ENCODE results near the gene ANKS1B.

DNA sequence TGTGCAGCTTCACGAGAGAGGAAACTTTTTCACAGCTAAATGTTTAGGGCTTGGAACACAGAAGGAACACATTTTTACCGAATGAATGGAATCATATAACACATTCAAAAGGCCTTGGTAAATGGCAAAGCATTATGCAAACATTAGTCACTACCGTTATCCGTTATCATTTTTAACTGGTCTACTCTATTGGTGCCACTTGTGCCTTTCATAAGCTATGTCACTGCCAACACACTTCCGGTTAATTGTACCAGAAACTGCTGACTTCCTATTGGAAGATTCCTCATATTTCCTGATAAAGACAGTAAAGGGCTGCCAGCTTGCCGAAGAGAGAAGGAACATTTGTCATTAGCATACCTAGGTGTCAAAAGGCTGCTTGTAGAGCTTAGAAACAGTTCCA is 1170.5 kb downstream of the ANKS1B start:
- TF ChIP-seq EZH2phosphoT487 (IDR thresholded peaks at IDR 0.05; ENCODE audit: borderline replicate concordance) (no peak), POLR2AphosphoS5 (IDR thresholded peaks at IDR 0.05; ENCODE audit: low read depth, low read length) (no peak), ELF1 (IDR thresholded peaks at IDR 0.05; ENCODE audit: borderline replicate concordance, low read depth) (no peak), EGR1 (IDR thresholded peaks at IDR 0.05; ENCODE audit: low read depth) (no peak), EZH2 (IDR thresholded peaks at IDR 0.05) (no peak), POLR2A (IDR thresholded peaks at IDR 0.05; ENCODE audit: borderline replicate concordance, extremely low read depth, insufficient read depth, insufficient read length) (no peak), MAX (IDR thresholded peaks at IDR 0.05) (no peak), SIN3A (IDR thresholded peaks at IDR 0.05; ENCODE audit: low read depth) (no peak), CEBPB (IDR thresholded peaks at IDR 0.05; ENCODE audit: low read depth) (no peak), REST (IDR thresholded peaks at IDR 0.05; ENCODE audit: low read depth) (no peak), RAD21 (IDR thresholded peaks at IDR 0.05; ENCODE audit: low read depth) (no peak), SP1 (IDR thresholded peaks at IDR 0.05; ENCODE audit: low read depth) (no peak)
- TF ChIP-seq, protein P1, sequence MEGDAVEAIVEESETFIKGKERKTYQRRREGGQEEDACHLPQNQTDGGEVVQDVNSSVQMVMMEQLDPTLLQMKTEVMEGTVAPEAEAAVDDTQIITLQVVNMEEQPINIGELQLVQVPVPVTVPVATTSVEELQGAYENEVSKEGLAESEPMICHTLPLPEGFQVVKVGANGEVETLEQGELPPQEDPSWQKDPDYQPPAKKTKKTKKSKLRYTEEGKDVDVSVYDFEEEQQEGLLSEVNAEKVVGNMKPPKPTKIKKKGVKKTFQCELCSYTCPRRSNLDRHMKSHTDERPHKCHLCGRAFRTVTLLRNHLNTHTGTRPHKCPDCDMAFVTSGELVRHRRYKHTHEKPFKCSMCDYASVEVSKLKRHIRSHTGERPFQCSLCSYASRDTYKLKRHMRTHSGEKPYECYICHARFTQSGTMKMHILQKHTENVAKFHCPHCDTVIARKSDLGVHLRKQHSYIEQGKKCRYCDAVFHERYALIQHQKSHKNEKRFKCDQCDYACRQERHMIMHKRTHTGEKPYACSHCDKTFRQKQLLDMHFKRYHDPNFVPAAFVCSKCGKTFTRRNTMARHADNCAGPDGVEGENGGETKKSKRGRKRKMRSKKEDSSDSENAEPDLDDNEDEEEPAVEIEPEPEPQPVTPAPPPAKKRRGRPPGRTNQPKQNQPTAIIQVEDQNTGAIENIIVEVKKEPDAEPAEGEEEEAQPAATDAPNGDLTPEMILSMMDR (IDR thresholded peaks at IDR 0.05 in 2 of 3, conservative IDR thresholded peaks at IDR 0.05 in 1 of 3; ENCODE audit: borderline replicate concordance in 1 of 3, insufficient read depth in 1 of 3, low read depth in 2 of 3, low read length in 2 of 3): no peak
- TF ChIP-seq, protein P2, sequence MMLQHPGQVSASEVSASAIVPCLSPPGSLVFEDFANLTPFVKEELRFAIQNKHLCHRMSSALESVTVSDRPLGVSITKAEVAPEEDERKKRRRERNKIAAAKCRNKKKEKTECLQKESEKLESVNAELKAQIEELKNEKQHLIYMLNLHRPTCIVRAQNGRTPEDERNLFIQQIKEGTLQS (IDR thresholded peaks at IDR 0.05): no peak

All from HCT116 (cell line).